Osteocyte (in vitro differentiated cells): ENCODE data around the gene HSPA4. TPM values are rescaled to one million over a fixed set of nuclear protein-coding genes. Genes with fewer than 3 reads are reported as not detected.
A peak's percentile ranks its signal among the peaks of the same experiment; 100 is the strongest.

Experiments used
- DNase-seq: peaks from one replicate; pipeline ENCODE4 v3.0.0; 2021; ENCODE audit warnings: mixed read lengths; ENCODE audit not compliant: unreplicated experiment; ENCODE audit errors: extremely low spot score
- H3K27ac Mint-ChIP-seq: one replicate; pipeline ENCODE4 v1.8.0; 2021; ENCODE audit warnings: mild to moderate bottlenecking, mixed read lengths; ENCODE audit not compliant: unreplicated experiment
- H3K27me3 Mint-ChIP-seq: one replicate; pipeline ENCODE4 v1.8.0; 2021; ENCODE audit warnings: mixed read lengths; ENCODE audit not compliant: unreplicated experiment
- H3K36me3 Mint-ChIP-seq: one replicate; pipeline ENCODE4 v1.8.0; 2021; ENCODE audit warnings: mixed read lengths; ENCODE audit not compliant: unreplicated experiment
- H3K4me1 Mint-ChIP-seq: one replicate; pipeline ENCODE4 v1.8.0; 2021; ENCODE audit warnings: mixed read lengths; ENCODE audit not compliant: unreplicated experiment
- H3K4me3 Mint-ChIP-seq: one replicate; pipeline ENCODE4 v1.8.0; 2021; ENCODE audit warnings: mild to moderate bottlenecking, moderate library complexity, mixed read lengths; ENCODE audit not compliant: unreplicated experiment
- H3K9me3 Mint-ChIP-seq: one replicate; pipeline ENCODE4 v1.8.0; 2021; ENCODE audit warnings: mixed read lengths; ENCODE audit not compliant: unreplicated experiment
- CTCF ChIP-seq: fragments of 200-600 bp; sonication (generic); IDR thresholded peaks from 2 replicates; pipeline ENCODE4 v1.5.0; 2021; ENCODE audit warnings: antibody characterized with exemption, mild to moderate bottlenecking, moderate library complexity
- total RNA-seq: library from RNA; stranded (reverse); gene quantifications from 2 replicates; pipeline ENCODE4 v1.2.1, GENCODE V29; 2021

The HSPA4 gene
- total RNA-seq, 1 donor from 2014 or later, result 94.9 TPM

DNA sequence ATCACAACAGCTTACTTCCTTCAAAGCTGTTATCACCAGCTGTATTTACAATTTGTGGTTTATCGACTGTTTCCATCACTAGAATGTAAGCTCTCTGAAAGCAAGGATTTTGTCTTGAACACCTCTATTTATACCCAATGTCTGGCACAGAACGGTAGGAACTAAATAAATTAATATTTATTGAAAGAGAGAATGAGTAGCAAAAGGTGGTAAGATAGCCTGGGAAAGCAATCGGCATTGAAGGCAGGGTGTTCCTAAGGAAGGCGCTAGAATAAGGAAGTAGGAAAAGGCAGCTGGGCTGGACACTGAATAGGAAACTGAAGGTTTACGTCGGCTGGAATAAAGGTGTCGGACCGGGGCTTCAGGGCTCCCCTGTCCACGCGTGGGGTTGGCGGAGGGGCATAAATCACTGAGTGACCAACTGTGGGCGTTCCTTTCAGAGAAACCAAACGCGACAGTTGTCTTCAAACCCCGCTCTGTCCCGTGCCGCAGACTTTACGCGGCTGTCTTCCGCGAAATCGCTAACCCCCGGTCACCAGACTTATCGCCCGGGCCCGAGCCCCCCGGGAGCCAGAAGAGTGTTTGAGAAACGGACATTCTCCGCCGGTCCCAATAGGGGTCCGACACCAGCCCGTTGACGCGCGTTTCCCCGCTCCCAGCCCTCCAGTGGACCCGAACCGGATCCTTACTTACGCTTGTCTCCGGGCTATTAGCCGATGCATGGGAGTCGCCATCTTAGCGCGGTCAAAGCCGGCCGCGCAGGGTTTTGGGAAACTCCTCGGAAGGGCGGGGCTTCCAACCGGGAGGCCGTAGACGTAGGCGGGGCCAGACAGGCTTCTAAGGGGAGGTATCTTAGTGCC, 25.8 kb upstream of the HSPA4 start, which contains the start of gene ZCCHC10:
ZCCHC10 (minus strand) TSS at position 746 of the 860 bp plus-strand sequence; CDS start at position 734, 12 bp downstream.
- Mint-ChIP-seq H3K36me3 (peaks cover 3% of the 10 kb centered on the region), H3K27me3 (no peaks in the 10 kb centered on the region), H3K9me3 (no peaks in the 10 kb centered on the region), H3K4me1 (peaks cover 23% of the 10 kb centered on the region), H3K4me3 (peak within 1 kb of the TSS; percentile 85), H3K27ac (peak within 1 kb of the TSS; percentile 98)
- TF ChIP-seq CTCF, result no peak
- DNase-seq, result peak; percentile 96

DNA sequence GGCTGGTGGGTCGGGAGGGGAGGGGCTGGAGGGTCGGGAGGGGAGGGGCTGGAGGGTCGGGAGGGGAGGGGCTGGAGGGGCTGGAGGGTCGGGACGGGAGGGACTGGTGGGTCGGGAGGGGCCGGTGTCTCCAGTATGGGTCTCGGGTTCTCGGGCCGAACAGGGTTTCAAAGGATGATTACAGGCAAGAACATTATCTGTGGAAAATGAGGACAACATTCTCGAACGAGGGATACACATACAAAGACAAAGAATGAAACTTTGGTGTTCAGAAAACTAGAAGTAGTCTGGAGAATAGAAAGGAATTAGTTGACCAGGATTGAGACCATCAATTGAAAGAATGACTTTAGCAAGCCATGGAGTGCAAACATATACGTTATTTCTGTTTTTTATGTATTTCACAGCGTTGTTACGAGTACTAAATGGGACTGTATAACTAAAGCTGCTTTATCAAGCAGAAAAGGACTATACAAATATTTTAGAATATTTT, 25.1 kb upstream of the HSPA4 start:
- Mint-ChIP-seq H3K4me1 (peaks cover 23% of the 10 kb centered on the region), H3K27me3 (no peaks in the 10 kb centered on the region), H3K4me3 (peak overlapping the region; percentile 73), H3K27ac (peak overlapping the region; percentile 88), H3K9me3 (no peaks in the 10 kb centered on the region), H3K36me3 (peaks cover 3% of the 10 kb centered on the region)
- TF ChIP-seq CTCF, result no peak
- no peak for DNase-seq

- DNase-seq, result no peak
Measured at GRCh38 chr5:133029416-133029815, 22.4 kb upstream of the HSPA4 start.

DNA sequence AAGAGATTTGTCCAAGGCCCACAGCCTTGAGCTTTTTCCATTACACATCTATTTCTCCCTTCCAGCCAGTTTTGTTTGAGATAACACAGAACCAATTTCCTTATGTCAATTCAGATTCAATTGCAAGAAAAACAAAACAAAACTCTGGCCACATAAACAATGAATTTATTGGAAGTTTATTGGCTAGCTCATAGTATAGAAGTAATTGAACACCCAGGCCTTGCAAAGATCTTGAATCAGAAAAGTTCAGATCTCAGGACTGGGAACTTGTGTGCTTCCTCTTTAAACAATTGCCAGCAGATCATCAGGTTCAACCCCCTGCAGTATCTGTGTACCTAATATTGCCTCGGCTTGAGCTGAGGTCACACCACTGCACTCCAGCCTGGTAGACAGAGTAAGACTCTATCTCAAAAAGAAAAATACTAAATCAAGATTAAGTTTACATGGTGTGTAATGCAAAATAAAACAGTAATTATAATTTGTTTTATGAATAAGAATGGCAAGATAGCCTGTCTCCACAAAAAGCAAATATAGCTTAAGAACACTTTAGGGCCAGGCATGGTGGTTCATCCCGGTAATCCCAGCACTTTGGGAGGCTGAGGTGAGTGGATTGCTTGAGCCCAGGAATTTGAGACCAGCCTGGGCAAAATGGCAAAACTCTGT, 21.3 kb upstream of the HSPA4 start:
- Mint-ChIP-seq H3K36me3 (no peaks in the 10 kb centered on the region), H3K9me3 (no peaks in the 10 kb centered on the region), H3K27ac (no peak overlapping the region), H3K4me1 (peaks cover 8% of the 10 kb centered on the region), H3K27me3 (peaks cover 2% of the 10 kb centered on the region), H3K4me3 (no peak overlapping the region)
- DNase-seq, result no peak
- no peak for TF ChIP-seq CTCF

More at GRCh38 chr5:133029416-133029815, 22.4 kb upstream of the HSPA4 start:
- no peak for TF ChIP-seq CTCF
- Mint-ChIP-seq H3K9me3 (no peaks in the 10 kb centered on the region), H3K36me3 (no peaks in the 10 kb centered on the region), H3K4me1 (peaks cover 16% of the 10 kb centered on the region), H3K27ac (no peak overlapping the region), H3K4me3 (no peak overlapping the region), H3K27me3 (peaks cover 2% of the 10 kb centered on the region)
